HL-60 (cell line): ENCODE data around the gene KLK1.

ENCODE experiments used
- DNase-seq, 2 experiments: peaks; one replicate each; pipeline ENCODE4 v3.0.0-alpha.2; 2010 to 2020; ENCODE audit warnings: low read depth in 1 of 2, low spot score in 1 of 2
- H3K27ac ChIP-seq: fragments of 250-450 bp; sonication (Bioruptor Pico); replicated peaks from 2 replicates; pipeline ENCODE4 v1.5.1; 2020; ENCODE audit warnings: mild to moderate bottlenecking, moderate library complexity
- H3K27me3 ChIP-seq: fragments of 250-450 bp; sonication (Bioruptor Pico); 2 replicates; pipeline ENCODE4 v1.5.1; 2021; ENCODE audit warnings: mild to moderate bottlenecking, moderate library complexity; ENCODE audit not compliant: insufficient read depth, poor library complexity, severe bottlenecking
- H3K4me3 ChIP-seq: replicated peaks from 2 replicates; pipeline ENCODE4 v1.5.1; 2011; ENCODE audit warnings: mild to moderate bottlenecking, control low read depth, low read length; ENCODE audit not compliant: insufficient read depth
- CTCF ChIP-seq: IDR thresholded peaks from one replicate; pipeline ENCODE4 v1.5.1; 2011; ENCODE audit warnings: low read length, control low read depth, inconsistent platforms; ENCODE audit not compliant: insufficient read depth
- GABPA ChIP-seq: IDR thresholded peaks from 2 replicates; pipeline ENCODE4 v1.6.1; 2012; ENCODE audit warnings: low read depth
- POLR2AphosphoS5 ChIP-seq: IDR thresholded peaks from 2 replicates; pipeline ENCODE4 v1.6.1; 2012; ENCODE audit warnings: low read depth
- REST ChIP-seq: IDR thresholded peaks from 2 replicates; pipeline ENCODE4 v1.6.1; 2012; ENCODE audit warnings: low read depth; ENCODE audit not compliant: insufficient replicate concordance
- SPI1 ChIP-seq: IDR thresholded peaks from 2 replicates; pipeline ENCODE4 v1.6.1; 2012; ENCODE audit warnings: low read depth, mild to moderate bottlenecking, borderline replicate concordance

KLK1 gene

GRCh38 chr19:50794876-50795663, 28.5 kb downstream of the KLK1 start:
- no peak overlapping the region for H3K4me3 ChIP-seq
- H3K27ac ChIP-seq: peak overlapping the region; percentile 4; the same call in 1 of the 2 replicates
- DNase-seq: peak; percentile 65 to 67
- no peaks in the 10 kb centered on the region for H3K27me3 ChIP-seq
- TF ChIP-seq POLR2AphosphoS5 (peak; percentile 81; the same call in 1 of the 2 replicates), REST (no peak), SPI1 (no peak), CTCF (peak; percentile 9)

- H3K27ac ChIP-seq: no peak overlapping the region
These were observed 29.3 kb downstream of the KLK1 start for GRCh38 chr19:50794074-50794875.

GRCh38 chr19:50793558-50794065, 30.0 kb downstream of the KLK1 start:
- no peaks in the 10 kb centered on the region for H3K27me3 ChIP-seq
- DNase-seq: no peak
- TF ChIP-seq POLR2AphosphoS5 (peak; percentile 38), REST (no peak)
- no peak overlapping the region for H3K4me3 ChIP-seq
- H3K27ac ChIP-seq: no peak overlapping the region

More at GRCh38 chr19:50794074-50794875, 29.3 kb downstream of the KLK1 start:
- Histone ChIP-seq H3K4me3 (no peak overlapping the region), H3K27me3 (no peaks in the 10 kb centered on the region)
- TF ChIP-seq POLR2AphosphoS5: peak; percentile 41; the same call in 1 of the 2 replicates
- TF ChIP-seq GABPA: no peak
- DNase-seq: peak in 1 of 2 experiments; percentile 51

- Histone ChIP-seq H3K27me3 (no peaks in the 10 kb centered on the region), H3K27ac (no peak overlapping the region), H3K4me3 (no peak overlapping the region)
- TF ChIP-seq POLR2AphosphoS5: no peak
- TF ChIP-seq SPI1: no peak
- TF ChIP-seq REST: no peak
- TF ChIP-seq GABPA: no peak
- no peak for TF ChIP-seq CTCF
- no peak for DNase-seq
These were observed 31.0 kb downstream of the KLK1 start for GRCh38 chr19:50792272-50793250.
